ENCODE data around the gene MKLN1.

DNA sequence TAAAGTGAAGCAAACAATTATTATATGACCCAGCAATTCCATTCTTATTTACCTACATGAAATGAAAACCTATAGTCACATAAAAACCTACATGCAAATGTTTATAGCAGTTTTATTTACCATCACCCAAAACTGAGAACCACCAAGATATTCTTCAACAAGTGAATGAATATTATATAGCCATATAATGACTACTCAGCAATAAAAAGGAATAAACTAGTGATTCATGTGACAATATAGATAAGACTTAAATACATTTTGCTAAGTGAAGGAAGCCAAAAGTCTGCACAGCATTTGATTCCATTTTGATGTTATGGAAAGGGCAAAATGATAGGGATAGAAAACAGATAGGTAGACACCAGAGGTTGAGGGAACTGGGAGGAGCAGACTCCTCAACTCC is 197.0 kb downstream of the MKLN1 start:
- TF ChIP-seq, protein P1, sequence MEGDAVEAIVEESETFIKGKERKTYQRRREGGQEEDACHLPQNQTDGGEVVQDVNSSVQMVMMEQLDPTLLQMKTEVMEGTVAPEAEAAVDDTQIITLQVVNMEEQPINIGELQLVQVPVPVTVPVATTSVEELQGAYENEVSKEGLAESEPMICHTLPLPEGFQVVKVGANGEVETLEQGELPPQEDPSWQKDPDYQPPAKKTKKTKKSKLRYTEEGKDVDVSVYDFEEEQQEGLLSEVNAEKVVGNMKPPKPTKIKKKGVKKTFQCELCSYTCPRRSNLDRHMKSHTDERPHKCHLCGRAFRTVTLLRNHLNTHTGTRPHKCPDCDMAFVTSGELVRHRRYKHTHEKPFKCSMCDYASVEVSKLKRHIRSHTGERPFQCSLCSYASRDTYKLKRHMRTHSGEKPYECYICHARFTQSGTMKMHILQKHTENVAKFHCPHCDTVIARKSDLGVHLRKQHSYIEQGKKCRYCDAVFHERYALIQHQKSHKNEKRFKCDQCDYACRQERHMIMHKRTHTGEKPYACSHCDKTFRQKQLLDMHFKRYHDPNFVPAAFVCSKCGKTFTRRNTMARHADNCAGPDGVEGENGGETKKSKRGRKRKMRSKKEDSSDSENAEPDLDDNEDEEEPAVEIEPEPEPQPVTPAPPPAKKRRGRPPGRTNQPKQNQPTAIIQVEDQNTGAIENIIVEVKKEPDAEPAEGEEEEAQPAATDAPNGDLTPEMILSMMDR (conservative IDR thresholded peaks at IDR 0.05; ENCODE audit: low read length) = no peak
- no peak for TF ChIP-seq EZH2phosphoT487 (IDR thresholded peaks at IDR 0.05; ENCODE audit: borderline replicate concordance, low read depth, low read length)
